ENCODE data around the gene OPALIN.

- TF ChIP-seq SIN3A (IDR thresholded peaks at IDR 0.05; ENCODE audit: borderline replicate concordance, insufficient read depth, low read length) = no peak
- TF ChIP-seq, protein P1, sequence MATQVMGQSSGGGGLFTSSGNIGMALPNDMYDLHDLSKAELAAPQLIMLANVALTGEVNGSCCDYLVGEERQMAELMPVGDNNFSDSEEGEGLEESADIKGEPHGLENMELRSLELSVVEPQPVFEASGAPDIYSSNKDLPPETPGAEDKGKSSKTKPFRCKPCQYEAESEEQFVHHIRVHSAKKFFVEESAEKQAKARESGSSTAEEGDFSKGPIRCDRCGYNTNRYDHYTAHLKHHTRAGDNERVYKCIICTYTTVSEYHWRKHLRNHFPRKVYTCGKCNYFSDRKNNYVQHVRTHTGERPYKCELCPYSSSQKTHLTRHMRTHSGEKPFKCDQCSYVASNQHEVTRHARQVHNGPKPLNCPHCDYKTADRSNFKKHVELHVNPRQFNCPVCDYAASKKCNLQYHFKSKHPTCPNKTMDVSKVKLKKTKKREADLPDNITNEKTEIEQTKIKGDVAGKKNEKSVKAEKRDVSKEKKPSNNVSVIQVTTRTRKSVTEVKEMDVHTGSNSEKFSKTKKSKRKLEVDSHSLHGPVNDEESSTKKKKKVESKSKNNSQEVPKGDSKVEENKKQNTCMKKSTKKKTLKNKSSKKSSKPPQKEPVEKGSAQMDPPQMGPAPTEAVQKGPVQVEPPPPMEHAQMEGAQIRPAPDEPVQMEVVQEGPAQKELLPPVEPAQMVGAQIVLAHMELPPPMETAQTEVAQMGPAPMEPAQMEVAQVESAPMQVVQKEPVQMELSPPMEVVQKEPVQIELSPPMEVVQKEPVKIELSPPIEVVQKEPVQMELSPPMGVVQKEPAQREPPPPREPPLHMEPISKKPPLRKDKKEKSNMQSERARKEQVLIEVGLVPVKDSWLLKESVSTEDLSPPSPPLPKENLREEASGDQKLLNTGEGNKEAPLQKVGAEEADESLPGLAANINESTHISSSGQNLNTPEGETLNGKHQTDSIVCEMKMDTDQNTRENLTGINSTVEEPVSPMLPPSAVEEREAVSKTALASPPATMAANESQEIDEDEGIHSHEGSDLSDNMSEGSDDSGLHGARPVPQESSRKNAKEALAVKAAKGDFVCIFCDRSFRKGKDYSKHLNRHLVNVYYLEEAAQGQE (IDR thresholded peaks at IDR 0.05; ENCODE audit: insufficient read depth in 1 of 2, low read depth in 2 of 2, low read length in 2 of 2) = no peak
Observed at GRCh38 chr10:96352582-96352981, 6.2 kb downstream of the OPALIN start.
